Liver (tissue), 3 donors: ENCODE results near the gene RRP8.

ENCODE experiments used
- EGR1 ChIP-seq, 2 donors: IDR thresholded peaks; 2 replicates each; pipeline ENCODE4 v1.6.1; 2016 to 2018; ENCODE audit warnings: antibody characterized with exemption in 2 of 2, low read depth in 2 of 2
- FOXA1 ChIP-seq: IDR thresholded peaks from 2 replicates; pipeline ENCODE4 v1.6.1; 2016; ENCODE audit warnings: antibody characterized with exemption
- GABPA ChIP-seq, 2 donors: IDR thresholded peaks in 1 of 2; conservative IDR thresholded peaks in 1 of 2; 2 replicates each; pipeline ENCODE4 v1.6.1; 2016; ENCODE audit warnings: antibody characterized with exemption in 2 of 2, mild to moderate bottlenecking in 1 of 2, moderate library complexity in 1 of 2
- JUND ChIP-seq, 2 donors: IDR thresholded peaks; 2 replicates each; pipeline ENCODE4 v1.6.1; 2016; ENCODE audit warnings: antibody characterized with exemption in 2 of 2
- MAX ChIP-seq: IDR thresholded peaks from 2 replicates; pipeline ENCODE4 v1.6.1; 2016; ENCODE audit warnings: antibody characterized with exemption
- NR2F2 ChIP-seq: IDR thresholded peaks from 2 replicates; pipeline ENCODE4 v1.6.1; 2016; ENCODE audit warnings: antibody characterized with exemption
- RAD21 ChIP-seq, 2 donors: IDR thresholded peaks; 2 replicates each; pipeline ENCODE4 v1.6.1; 2016; ENCODE audit warnings: antibody characterized with exemption in 2 of 2, mild to moderate bottlenecking in 2 of 2
- RXRA ChIP-seq, 2 donors: IDR thresholded peaks; 2 replicates each; pipeline ENCODE4 v1.6.1; 2017 to 2018; ENCODE audit warnings: antibody characterized with exemption in 2 of 2, mild to moderate bottlenecking in 1 of 2
- TAF1 ChIP-seq: conservative IDR thresholded peaks from 2 replicates; pipeline ENCODE4 v1.6.1; 2016; ENCODE audit warnings: antibody characterized with exemption, mild to moderate bottlenecking
- YY1 ChIP-seq: IDR thresholded peaks from 2 replicates; pipeline ENCODE4 v1.6.1; 2016; ENCODE audit warnings: antibody characterized with exemption, mild to moderate bottlenecking
- TF ChIP-seq, protein P1 (sequence below): fragments of 150-350 bp; IDR thresholded peaks from 2 replicates; pipeline ENCODE4 v1.5.1; 2017; ENCODE audit warnings: improper control_type of control experiment, low read depth, low read length; ENCODE audit not compliant: missing input control
- TF ChIP-seq, protein P2 (sequence below): IDR thresholded peaks from 2 replicates; pipeline ENCODE4 v1.6.1; 2016; ENCODE audit warnings: antibody characterized with exemption
- TF ChIP-seq, protein P3 (sequence below): IDR thresholded peaks from 2 replicates; pipeline ENCODE4 v1.6.1; 2016; ENCODE audit warnings: antibody characterized with exemption, mild to moderate bottlenecking
- donor health status: healthy.
- donor health status: healthy.

DNA sequence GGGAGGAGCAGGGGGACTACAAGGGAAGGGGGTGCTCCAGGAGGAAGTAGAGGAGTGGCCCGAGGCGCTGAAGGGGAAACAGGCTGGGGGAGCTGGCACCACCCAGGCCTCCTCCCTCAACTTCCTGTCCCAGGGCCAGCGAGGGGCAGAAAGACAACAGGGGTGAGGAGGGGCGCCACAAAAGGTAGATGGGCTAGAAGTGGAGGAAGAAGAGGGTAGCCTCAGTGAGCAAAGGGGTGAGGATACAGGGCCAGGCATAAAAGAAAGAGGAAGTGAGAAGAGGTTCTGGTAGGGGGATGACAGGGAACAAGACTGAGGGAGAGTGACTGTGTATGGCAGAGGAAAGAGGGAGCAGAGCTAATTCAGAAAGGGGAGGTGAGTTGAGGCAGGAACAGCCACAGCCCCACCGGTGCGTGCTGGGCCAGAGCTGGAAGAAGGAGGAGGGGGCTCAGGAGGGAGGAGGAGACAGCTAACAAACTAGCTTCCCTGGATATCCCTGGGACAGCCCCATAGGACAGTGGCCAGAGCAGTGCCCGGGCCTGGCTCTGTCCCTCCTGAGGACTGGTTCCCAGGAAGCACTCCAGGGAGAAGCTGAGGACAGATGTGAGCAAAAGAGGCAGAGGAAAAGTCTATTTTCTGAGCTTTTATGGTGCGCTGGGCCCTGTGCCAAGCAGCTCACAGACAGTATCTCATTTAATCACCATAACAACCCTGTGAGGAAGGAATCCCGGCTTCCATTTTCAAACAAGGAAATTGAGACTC is 43.7 kb upstream of the RRP8 start:
- TF ChIP-seq, protein P1, sequence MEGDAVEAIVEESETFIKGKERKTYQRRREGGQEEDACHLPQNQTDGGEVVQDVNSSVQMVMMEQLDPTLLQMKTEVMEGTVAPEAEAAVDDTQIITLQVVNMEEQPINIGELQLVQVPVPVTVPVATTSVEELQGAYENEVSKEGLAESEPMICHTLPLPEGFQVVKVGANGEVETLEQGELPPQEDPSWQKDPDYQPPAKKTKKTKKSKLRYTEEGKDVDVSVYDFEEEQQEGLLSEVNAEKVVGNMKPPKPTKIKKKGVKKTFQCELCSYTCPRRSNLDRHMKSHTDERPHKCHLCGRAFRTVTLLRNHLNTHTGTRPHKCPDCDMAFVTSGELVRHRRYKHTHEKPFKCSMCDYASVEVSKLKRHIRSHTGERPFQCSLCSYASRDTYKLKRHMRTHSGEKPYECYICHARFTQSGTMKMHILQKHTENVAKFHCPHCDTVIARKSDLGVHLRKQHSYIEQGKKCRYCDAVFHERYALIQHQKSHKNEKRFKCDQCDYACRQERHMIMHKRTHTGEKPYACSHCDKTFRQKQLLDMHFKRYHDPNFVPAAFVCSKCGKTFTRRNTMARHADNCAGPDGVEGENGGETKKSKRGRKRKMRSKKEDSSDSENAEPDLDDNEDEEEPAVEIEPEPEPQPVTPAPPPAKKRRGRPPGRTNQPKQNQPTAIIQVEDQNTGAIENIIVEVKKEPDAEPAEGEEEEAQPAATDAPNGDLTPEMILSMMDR = no peak
- TF ChIP-seq EGR1 (IDR thresholded peaks at IDR 0.05; ENCODE audit: low read depth in 2 of 2) (no peak), RXRA (IDR thresholded peaks at IDR 0.05) (no peak), RAD21 (IDR thresholded peaks at IDR 0.05) (no peak), GABPA (IDR thresholded peaks at IDR 0.05 in 1 of 2, conservative IDR thresholded peaks at IDR 0.05 in 1 of 2) (no peak), MAX (no peak), FOXA1 (no peak), TAF1 (no peak), YY1 (no peak), JUND (IDR thresholded peaks at IDR 0.05) (no peak), NR2F2 (no peak)
- TF ChIP-seq, protein P2, sequence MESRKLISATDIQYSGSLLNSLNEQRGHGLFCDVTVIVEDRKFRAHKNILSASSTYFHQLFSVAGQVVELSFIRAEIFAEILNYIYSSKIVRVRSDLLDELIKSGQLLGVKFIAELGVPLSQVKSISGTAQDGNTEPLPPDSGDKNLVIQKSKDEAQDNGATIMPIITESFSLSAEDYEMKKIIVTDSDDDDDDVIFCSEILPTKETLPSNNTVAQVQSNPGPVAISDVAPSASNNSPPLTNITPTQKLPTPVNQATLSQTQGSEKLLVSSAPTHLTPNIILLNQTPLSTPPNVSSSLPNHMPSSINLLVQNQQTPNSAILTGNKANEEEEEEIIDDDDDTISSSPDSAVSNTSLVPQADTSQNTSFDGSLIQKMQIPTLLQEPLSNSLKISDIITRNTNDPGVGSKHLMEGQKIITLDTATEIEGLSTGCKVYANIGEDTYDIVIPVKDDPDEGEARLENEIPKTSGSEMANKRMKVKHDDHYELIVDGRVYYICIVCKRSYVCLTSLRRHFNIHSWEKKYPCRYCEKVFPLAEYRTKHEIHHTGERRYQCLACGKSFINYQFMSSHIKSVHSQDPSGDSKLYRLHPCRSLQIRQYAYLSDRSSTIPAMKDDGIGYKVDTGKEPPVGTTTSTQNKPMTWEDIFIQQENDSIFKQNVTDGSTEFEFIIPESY = no peak
- TF ChIP-seq, protein P3, sequence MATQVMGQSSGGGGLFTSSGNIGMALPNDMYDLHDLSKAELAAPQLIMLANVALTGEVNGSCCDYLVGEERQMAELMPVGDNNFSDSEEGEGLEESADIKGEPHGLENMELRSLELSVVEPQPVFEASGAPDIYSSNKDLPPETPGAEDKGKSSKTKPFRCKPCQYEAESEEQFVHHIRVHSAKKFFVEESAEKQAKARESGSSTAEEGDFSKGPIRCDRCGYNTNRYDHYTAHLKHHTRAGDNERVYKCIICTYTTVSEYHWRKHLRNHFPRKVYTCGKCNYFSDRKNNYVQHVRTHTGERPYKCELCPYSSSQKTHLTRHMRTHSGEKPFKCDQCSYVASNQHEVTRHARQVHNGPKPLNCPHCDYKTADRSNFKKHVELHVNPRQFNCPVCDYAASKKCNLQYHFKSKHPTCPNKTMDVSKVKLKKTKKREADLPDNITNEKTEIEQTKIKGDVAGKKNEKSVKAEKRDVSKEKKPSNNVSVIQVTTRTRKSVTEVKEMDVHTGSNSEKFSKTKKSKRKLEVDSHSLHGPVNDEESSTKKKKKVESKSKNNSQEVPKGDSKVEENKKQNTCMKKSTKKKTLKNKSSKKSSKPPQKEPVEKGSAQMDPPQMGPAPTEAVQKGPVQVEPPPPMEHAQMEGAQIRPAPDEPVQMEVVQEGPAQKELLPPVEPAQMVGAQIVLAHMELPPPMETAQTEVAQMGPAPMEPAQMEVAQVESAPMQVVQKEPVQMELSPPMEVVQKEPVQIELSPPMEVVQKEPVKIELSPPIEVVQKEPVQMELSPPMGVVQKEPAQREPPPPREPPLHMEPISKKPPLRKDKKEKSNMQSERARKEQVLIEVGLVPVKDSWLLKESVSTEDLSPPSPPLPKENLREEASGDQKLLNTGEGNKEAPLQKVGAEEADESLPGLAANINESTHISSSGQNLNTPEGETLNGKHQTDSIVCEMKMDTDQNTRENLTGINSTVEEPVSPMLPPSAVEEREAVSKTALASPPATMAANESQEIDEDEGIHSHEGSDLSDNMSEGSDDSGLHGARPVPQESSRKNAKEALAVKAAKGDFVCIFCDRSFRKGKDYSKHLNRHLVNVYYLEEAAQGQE = no peak
